ENCODE data around the gene SEC24D.
"Not testable (repeated sequence)": the region's sequence is repeated elsewhere in the genome, so short reads cannot be mapped to it uniquely, and the experiment has no call there.

Gene SEC24D

DNA sequence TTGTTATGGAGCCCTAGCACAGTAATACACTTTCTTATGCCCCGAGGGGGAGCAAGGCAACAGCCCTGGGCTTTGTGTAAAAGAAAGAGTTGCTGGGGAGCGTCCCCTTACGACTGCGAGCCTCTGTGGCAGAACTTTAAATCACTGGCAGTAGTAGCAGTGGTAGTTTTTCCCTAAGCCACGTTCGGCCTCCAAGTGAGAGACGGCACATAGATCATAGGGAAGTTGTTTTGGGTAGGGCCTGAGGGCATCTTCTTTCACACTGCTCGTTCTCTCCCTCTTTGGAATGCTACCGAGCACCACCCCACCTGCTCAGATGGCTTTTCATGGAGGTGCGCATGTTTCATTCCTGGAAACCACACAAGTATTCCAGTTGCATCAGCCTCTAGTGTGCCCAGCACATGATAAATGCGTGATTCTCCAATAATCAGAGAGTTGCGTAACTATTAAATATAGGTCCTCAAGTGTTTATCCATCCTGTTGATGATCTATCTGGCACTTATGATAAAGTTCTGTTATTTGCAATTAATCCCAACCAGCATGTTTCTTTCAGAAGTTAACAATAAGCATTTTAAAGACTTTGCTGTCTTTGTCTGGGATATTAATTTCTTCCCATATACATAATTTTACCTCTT lies 45.7 kb upstream of the SEC24D start:
- WGBS: 84% methylated on average over 10 of the region's 12 CpGs

GRCh38 chr4:118879409-118879808 lies 43.5 kb upstream of the SEC24D start:
- no peak for DNase-seq
- H3K27ac ChIP-seq (ENCODE audit: low read length, poor library complexity, severe bottlenecking): no peak overlapping the region
- no peaks in the 10 kb centered on the region for H3K27me3 ChIP-seq (ENCODE audit: control insufficient read depth in 1 of 2, insufficient read depth in 1 of 2, low read length in 2 of 2)
- H2BK15ac ChIP-seq (ENCODE audit: low read depth, poor library complexity, severe bottlenecking): no peak overlapping the region
- H3K23ac ChIP-seq (ENCODE audit: low read length in 2 of 2): no peak overlapping the region
- no peak overlapping the region for H3K4me3 ChIP-seq (ENCODE audit: insufficient read depth in 1 of 2, low read depth in 1 of 2, low read length in 2 of 2)
- H3K36me3 ChIP-seq (ENCODE audit: control insufficient read depth in 1 of 2, insufficient read depth in 2 of 2, low read depth in 1 of 2, low read length in 2 of 2): no peaks in the 10 kb centered on the region
- H4K8ac ChIP-seq (ENCODE audit: low read length): no peak overlapping the region
- H3K4ac ChIP-seq (ENCODE audit: low read depth in 1 of 2, low read length in 2 of 2): no peak overlapping the region
- 91% methylated on average over 7 of the region's 7 CpGs for WGBS
- no peaks in the 10 kb centered on the region for H3K4me1 ChIP-seq (ENCODE audit: control insufficient read depth, insufficient read depth, low read depth, low read length)
- H3K79me1 ChIP-seq (replicated peaks; ENCODE audit: low read length, poor library complexity, severe bottlenecking): no peaks in the 10 kb centered on the region
- H2AFZ ChIP-seq (ENCODE audit: low read depth, low read length): no peak overlapping the region
- H4K91ac ChIP-seq (ENCODE audit: low read length): no peak overlapping the region
- H2AK5ac ChIP-seq (ENCODE audit: low read length, severe bottlenecking): no peak overlapping the region
- no peak overlapping the region for H3K14ac ChIP-seq (ENCODE audit: low read length in 2 of 2)
- no peak overlapping the region for H3K18ac ChIP-seq (ENCODE audit: low read depth in 1 of 2, low read length in 2 of 2)
- no peak overlapping the region for H2BK120ac ChIP-seq (ENCODE audit: low read depth, low read length)
- H2BK5ac ChIP-seq (ENCODE audit: low read depth, low read length, poor library complexity, severe bottlenecking): no peak overlapping the region
- H3K9ac ChIP-seq (ENCODE audit: low read length): no peak overlapping the region
- H3K9me3 ChIP-seq (ENCODE audit: control insufficient read depth, low read length): peaks cover 6% of the 10 kb centered on the region
- no peak overlapping the region for H2BK12ac ChIP-seq (ENCODE audit: low read length in 2 of 2)
- H3K4me2 ChIP-seq (ENCODE audit: low read length, poor library complexity, severe bottlenecking): no peak overlapping the region

More for the DNA sequence above, 45.7 kb upstream of the SEC24D start:
- H3K18ac ChIP-seq (ENCODE audit: low read depth in 1 of 2, low read length in 2 of 2): no peak overlapping the region
- H3K79me1 ChIP-seq (replicated peaks; ENCODE audit: low read length, poor library complexity, severe bottlenecking): no peaks in the 10 kb centered on the region
- no peak overlapping the region for H2BK12ac ChIP-seq (ENCODE audit: low read length in 2 of 2)
- peaks cover 6% of the 10 kb centered on the region for H3K9me3 ChIP-seq (ENCODE audit: control insufficient read depth, low read length)
- no peak for DNase-seq
- no peak overlapping the region for H2BK120ac ChIP-seq (ENCODE audit: low read depth, low read length)
- H2AFZ ChIP-seq (ENCODE audit: low read depth, low read length): no peak overlapping the region
- H2AK5ac ChIP-seq (ENCODE audit: low read length, severe bottlenecking): no peak overlapping the region
- no peak overlapping the region for H3K4me2 ChIP-seq (ENCODE audit: low read length, poor library complexity, severe bottlenecking)
- H3K27ac ChIP-seq (ENCODE audit: low read length, poor library complexity, severe bottlenecking): no peak overlapping the region
- H3K14ac ChIP-seq (ENCODE audit: low read length in 2 of 2): peak overlapping the region in 1 of 2 experiments; percentile 32
- no peak overlapping the region for H3K9ac ChIP-seq (ENCODE audit: low read length)
- H3K27me3 ChIP-seq (ENCODE audit: control insufficient read depth in 1 of 2, insufficient read depth in 1 of 2, low read length in 2 of 2): no peaks in the 10 kb centered on the region
- H3K23ac ChIP-seq (ENCODE audit: low read length in 2 of 2): no peak overlapping the region
- H4K91ac ChIP-seq (ENCODE audit: low read length): no peak overlapping the region
- H4K8ac ChIP-seq (ENCODE audit: low read length): no peak overlapping the region
- no peaks in the 10 kb centered on the region for H3K36me3 ChIP-seq (ENCODE audit: control insufficient read depth in 1 of 2, insufficient read depth in 2 of 2, low read depth in 1 of 2, low read length in 2 of 2)
- no peaks in the 10 kb centered on the region for H3K4me1 ChIP-seq (ENCODE audit: control insufficient read depth, insufficient read depth, low read depth, low read length)
- H2BK15ac ChIP-seq (ENCODE audit: low read depth, poor library complexity, severe bottlenecking): no peak overlapping the region
- no peak overlapping the region for H3K4me3 ChIP-seq (ENCODE audit: insufficient read depth in 1 of 2, low read depth in 1 of 2, low read length in 2 of 2)
- H2BK5ac ChIP-seq (ENCODE audit: low read depth, low read length, poor library complexity, severe bottlenecking): no peak overlapping the region
- no peak overlapping the region for H3K4ac ChIP-seq (ENCODE audit: low read depth in 1 of 2, low read length in 2 of 2)

DNA sequence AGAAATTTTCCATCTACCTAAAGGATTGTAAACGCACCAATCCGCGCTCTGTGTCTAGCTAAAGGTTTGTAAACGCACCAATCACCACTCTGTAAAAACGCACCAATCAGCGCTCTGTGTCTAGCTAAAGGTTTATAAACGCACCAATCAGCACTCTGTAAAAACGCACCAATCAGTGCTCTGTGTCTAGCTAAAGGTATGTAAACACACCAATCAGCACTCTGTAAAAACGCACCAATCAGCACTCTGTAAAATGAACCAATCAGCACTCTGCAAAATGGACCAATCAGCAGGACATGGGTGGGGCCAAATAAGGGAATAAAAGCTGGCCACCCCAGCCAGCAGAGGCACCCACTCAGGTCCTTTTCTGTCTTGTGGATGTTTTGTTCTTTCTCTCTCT lies 42.6 kb upstream of the SEC24D start:
- H3K4me2 ChIP-seq (ENCODE audit: low read length, poor library complexity, severe bottlenecking): not testable (repeated sequence)
- 96% methylated on average over 9 of the region's 9 CpGs for WGBS

GRCh38 chr4:118877797-118878196 lies 41.9 kb upstream of the SEC24D start:
- no peak overlapping the region for H2BK120ac ChIP-seq (ENCODE audit: low read depth, low read length)
- H3K23ac ChIP-seq (ENCODE audit: low read length in 2 of 2): no peak overlapping the region
- H2BK5ac ChIP-seq (ENCODE audit: low read depth, low read length, poor library complexity, severe bottlenecking): no peak overlapping the region
- no peaks in the 10 kb centered on the region for H3K36me3 ChIP-seq (ENCODE audit: control insufficient read depth in 1 of 2, insufficient read depth in 2 of 2, low read depth in 1 of 2, low read length in 2 of 2)
- H3K27me3 ChIP-seq (ENCODE audit: control insufficient read depth in 1 of 2, insufficient read depth in 1 of 2, low read length in 2 of 2): no peaks in the 10 kb centered on the region
- WGBS: 93% methylated on average over 5 of the region's 6 CpGs
- no peak for DNase-seq
- H3K79me1 ChIP-seq (replicated peaks; ENCODE audit: low read length, poor library complexity, severe bottlenecking): no peaks in the 10 kb centered on the region
- no peak overlapping the region for H3K14ac ChIP-seq (ENCODE audit: low read length in 2 of 2)
- no peak overlapping the region for H3K4ac ChIP-seq (ENCODE audit: low read depth in 1 of 2, low read length in 2 of 2)
- no peaks in the 10 kb centered on the region for H3K4me1 ChIP-seq (ENCODE audit: control insufficient read depth, insufficient read depth, low read depth, low read length)
- H2BK15ac ChIP-seq (ENCODE audit: low read depth, poor library complexity, severe bottlenecking): no peak overlapping the region
- H3K4me2 ChIP-seq (ENCODE audit: low read length, poor library complexity, severe bottlenecking): no peak overlapping the region
- peaks cover 6% of the 10 kb centered on the region for H3K9me3 ChIP-seq (ENCODE audit: control insufficient read depth, low read length)
- no peak overlapping the region for H2BK12ac ChIP-seq (ENCODE audit: low read length in 2 of 2)
- H4K8ac ChIP-seq (ENCODE audit: low read length): no peak overlapping the region
- no peak overlapping the region for H2AK5ac ChIP-seq (ENCODE audit: low read length, severe bottlenecking)
- no peak overlapping the region for H3K9ac ChIP-seq (ENCODE audit: low read length)
- no peak overlapping the region for H2AFZ ChIP-seq (ENCODE audit: low read depth, low read length)
- H3K18ac ChIP-seq (ENCODE audit: low read depth in 1 of 2, low read length in 2 of 2): no peak overlapping the region
- H3K4me3 ChIP-seq (ENCODE audit: insufficient read depth in 1 of 2, low read depth in 1 of 2, low read length in 2 of 2): no peak overlapping the region
- H4K91ac ChIP-seq (ENCODE audit: low read length): no peak overlapping the region
- no peak overlapping the region for H3K27ac ChIP-seq (ENCODE audit: low read length, poor library complexity, severe bottlenecking)

More for the DNA sequence above, 42.6 kb upstream of the SEC24D start:
- not testable (repeated sequence) for H3K4ac ChIP-seq (ENCODE audit: low read depth in 1 of 2, low read length in 2 of 2); H3K9me3 ChIP-seq (ENCODE audit: control insufficient read depth, low read length); H3K14ac ChIP-seq (ENCODE audit: low read length in 2 of 2); H4K8ac ChIP-seq (ENCODE audit: low read length); H3K27ac ChIP-seq (ENCODE audit: low read length, poor library complexity, severe bottlenecking); H2BK12ac ChIP-seq (ENCODE audit: low read length in 2 of 2); H3K36me3 ChIP-seq (ENCODE audit: control insufficient read depth in 1 of 2, insufficient read depth in 2 of 2, low read depth in 1 of 2, low read length in 2 of 2); H3K4me3 ChIP-seq (ENCODE audit: insufficient read depth in 1 of 2, low read depth in 1 of 2, low read length in 2 of 2); H3K27me3 ChIP-seq (ENCODE audit: control insufficient read depth in 1 of 2, insufficient read depth in 1 of 2, low read length in 2 of 2); DNase-seq; H3K18ac ChIP-seq (ENCODE audit: low read depth in 1 of 2, low read length in 2 of 2); H2AFZ ChIP-seq (ENCODE audit: low read depth, low read length); H2BK120ac ChIP-seq (ENCODE audit: low read depth, low read length); H2AK5ac ChIP-seq (ENCODE audit: low read length, severe bottlenecking); H2BK15ac ChIP-seq (ENCODE audit: low read depth, poor library complexity, severe bottlenecking); H4K91ac ChIP-seq (ENCODE audit: low read length); H3K23ac ChIP-seq (ENCODE audit: low read length in 2 of 2); H3K79me1 ChIP-seq (replicated peaks; ENCODE audit: low read length, poor library complexity, severe bottlenecking); H3K9ac ChIP-seq (ENCODE audit: low read length); H3K4me1 ChIP-seq (ENCODE audit: control insufficient read depth, insufficient read depth, low read depth, low read length); H2BK5ac ChIP-seq (ENCODE audit: low read depth, low read length, poor library complexity, severe bottlenecking)

Measured in mesenchymal stem cell (in vitro differentiated cells and primary cell).